ENCODE measurements around the gene NFASC.

GRCh38 chr1:205061227-205061626, 190.6 kb downstream of the NFASC start:
- TF ChIP-seq CTCF (IDR thresholded peaks at IDR 0.05) (no peak), POLR2A (IDR thresholded peaks at IDR 0.05) (no peak)
